Glutamatergic neuron (in vitro differentiated cells): ENCODE measurements around the gene TIMP2. TPM values are rescaled to one million over a fixed set of nuclear protein-coding genes. Genes with fewer than 3 reads are reported as not detected.

Experiments used
- DNase-seq: peaks from one replicate; pipeline ENCODE4 v3.0.0; 2022
- H3K27ac Mint-ChIP-seq: one replicate; pipeline ENCODE4 v1.8.0; 2020; ENCODE audit warnings: mild to moderate bottlenecking, mixed read lengths, inconsistent platforms; ENCODE audit not compliant: unreplicated experiment
- H3K27me3 Mint-ChIP-seq: one replicate; pipeline ENCODE4 v1.8.0; 2020; ENCODE audit warnings: mild to moderate bottlenecking, moderate library complexity, mixed read lengths, inconsistent platforms; ENCODE audit not compliant: unreplicated experiment
- H3K36me3 Mint-ChIP-seq: one replicate; pipeline ENCODE4 v1.8.0; 2020; ENCODE audit warnings: mild to moderate bottlenecking, mixed read lengths, inconsistent platforms; ENCODE audit not compliant: unreplicated experiment
- H3K4me1 Mint-ChIP-seq: one replicate; pipeline ENCODE4 v1.8.0; 2020; ENCODE audit warnings: mild to moderate bottlenecking, low read depth, mixed read lengths, inconsistent platforms; ENCODE audit not compliant: unreplicated experiment
- H3K4me3 Mint-ChIP-seq: one replicate; pipeline ENCODE4 v1.8.0; 2020; ENCODE audit warnings: mild to moderate bottlenecking, mixed read lengths, inconsistent platforms; ENCODE audit not compliant: unreplicated experiment
- H3K9me3 Mint-ChIP-seq: one replicate; pipeline ENCODE4 v1.8.0; 2020; ENCODE audit warnings: mild to moderate bottlenecking, moderate library complexity, mixed read lengths, inconsistent platforms; ENCODE audit not compliant: unreplicated experiment
- CTCF ChIP-seq: fragments of 200-600 bp; sonication (generic); IDR thresholded peaks from one replicate; pipeline ENCODE4 v1.5.0; 2021; ENCODE audit not compliant: partially characterized antibody, unreplicated experiment
- total RNA-seq: library from RNA; stranded (reverse); fragmentation: NEBNext Ultra II Directional; extraction: Animal tissue kit (Norgen Biotek cat#: 25700); gene quantifications from one replicate; pipeline ENCODE4 v1.2.1, GENCODE V29; 2021; ENCODE audit not compliant: unreplicated experiment

The TIMP2 gene
- total RNA-seq, 1 donor from 2014 or later, result 121 TPM

GRCh38 chr17:78883533-78884131 is 41.6 kb downstream of the TIMP2 start:
- peaks cover 9% of the 10 kb centered on the region for H3K27me3 Mint-ChIP-seq
- peak; percentile 58 for DNase-seq
- H3K4me1 Mint-ChIP-seq, result peaks cover 24% of the 10 kb centered on the region
- no peaks in the 10 kb centered on the region for H3K36me3 Mint-ChIP-seq
- peak overlapping the region; percentile 52 for H3K4me3 Mint-ChIP-seq
- no peak for TF ChIP-seq CTCF
- peaks cover 5% of the 10 kb centered on the region for H3K9me3 Mint-ChIP-seq
- peak overlapping the region; percentile 77 for H3K27ac Mint-ChIP-seq

- no peak for DNase-seq
- Mint-ChIP-seq H3K9me3 (peaks cover 5% of the 10 kb centered on the region), H3K4me3 (peak overlapping the region; percentile 72), H3K27me3 (peaks cover 9% of the 10 kb centered on the region), H3K27ac (peak overlapping the region; percentile 78), H3K36me3 (no peaks in the 10 kb centered on the region), H3K4me1 (peaks cover 26% of the 10 kb centered on the region)
- no peak for TF ChIP-seq CTCF
Measured at GRCh38 chr17:78883089-78883532, 42.1 kb downstream of the TIMP2 start.

- peaks cover 9% of the 10 kb centered on the region for H3K27me3 Mint-ChIP-seq
Measured at GRCh38 chr17:78882540-78883088, 42.6 kb downstream of the TIMP2 start.

GRCh38 chr17:78879635-78880186 is 45.5 kb downstream of the TIMP2 start:
- peaks cover 15% of the 10 kb centered on the region for H3K27me3 Mint-ChIP-seq
- H3K9me3 Mint-ChIP-seq, result peaks cover 9% of the 10 kb centered on the region
- no peak for TF ChIP-seq CTCF
- H3K36me3 Mint-ChIP-seq, result peaks cover 4% of the 10 kb centered on the region
- H3K27ac Mint-ChIP-seq, result no peak overlapping the region
- DNase-seq, result no peak
- H3K4me3 Mint-ChIP-seq, result no peak overlapping the region
- peaks cover 40% of the 10 kb centered on the region for H3K4me1 Mint-ChIP-seq

More at GRCh38 chr17:78882540-78883088, 42.6 kb downstream of the TIMP2 start:
- peaks cover 26% of the 10 kb centered on the region for H3K4me1 Mint-ChIP-seq
- H3K9me3 Mint-ChIP-seq, result peaks cover 5% of the 10 kb centered on the region
- peak overlapping the region; percentile 12 for H3K27ac Mint-ChIP-seq
- H3K36me3 Mint-ChIP-seq, result no peaks in the 10 kb centered on the region
- DNase-seq, result no peak
- TF ChIP-seq CTCF, result no peak
- no peak overlapping the region for H3K4me3 Mint-ChIP-seq
